ENCODE data around the gene PSPN.

Gene PSPN

DNA sequence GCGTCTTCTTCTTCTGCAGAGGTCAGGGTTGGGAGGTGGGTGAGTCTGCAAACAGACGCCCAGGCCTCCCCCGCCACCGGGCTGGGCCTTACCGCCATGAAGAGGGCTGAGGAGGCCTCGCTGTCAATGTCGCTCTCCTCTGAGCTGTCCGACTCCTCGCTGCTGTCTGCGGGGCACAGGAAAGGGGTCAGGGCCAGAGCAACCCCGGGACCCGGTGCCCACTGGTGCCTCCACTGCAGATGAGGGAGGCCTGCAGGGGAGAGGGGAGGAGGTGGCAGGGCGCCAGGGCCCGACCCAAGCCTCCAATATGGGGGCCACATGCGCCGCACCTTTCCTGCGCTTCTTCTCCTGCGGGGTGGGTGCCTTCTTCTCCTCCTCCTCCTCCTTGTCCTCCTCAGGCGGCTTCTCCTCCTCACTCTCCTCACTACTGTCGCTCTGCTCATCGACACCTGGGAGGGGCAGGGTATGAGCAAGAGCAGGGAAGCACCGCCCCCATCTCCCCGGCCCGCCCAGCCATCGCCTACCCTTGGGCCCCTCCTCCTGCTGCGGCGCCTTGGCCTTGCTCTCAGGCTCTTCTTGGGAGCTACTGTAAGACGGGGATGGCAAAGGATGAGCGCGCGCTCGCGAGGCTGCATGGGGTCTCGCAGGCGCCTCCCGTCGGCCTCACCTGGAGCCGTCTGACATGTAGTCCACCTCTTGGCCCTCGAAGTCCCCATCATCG, 5.5 kb upstream of the PSPN start:
- no peak for DNase-seq
- H3K27me3 ChIP-seq (ENCODE audit: insufficient read depth, low read length): no peaks in the 10 kb centered on the region
- no CpG with 5 or more reads among the region's 40 CpGs for WGBS (ENCODE audit: extremely low coverage, insufficient coverage, insufficient read length)

GRCh38 chr19:6379744-6380143, 4.0 kb upstream of the PSPN start:
- no peak overlapping the region for H4K12ac ChIP-seq (ENCODE audit: low read depth, low read length)
- H3K9me3 ChIP-seq (ENCODE audit: insufficient read depth, low read depth, low read length): peaks cover 9% of the 10 kb centered on the region
- no peaks in the 10 kb centered on the region for H3K27me3 ChIP-seq (ENCODE audit: insufficient read depth, low read length)
- H2BK12ac ChIP-seq (ENCODE audit: low read length): no peak overlapping the region
- H3K27ac ChIP-seq (ENCODE audit: low read depth, low read length): no peak overlapping the region
- peaks cover 6 to 14% of the 10 kb centered on the region in 2 experiments for H3K4me1 ChIP-seq (ENCODE audit: control insufficient read depth in 1 of 2, insufficient read depth in 2 of 2, low read length in 2 of 2)
- no peak overlapping the region for H2AK5ac ChIP-seq (ENCODE audit: low read length)
- H3K79me2 ChIP-seq (ENCODE audit: control insufficient read depth, insufficient read depth, low read length, poor library complexity): no peaks in the 10 kb centered on the region
- H3K79me1 ChIP-seq (ENCODE audit: low read length): no peaks in the 10 kb centered on the region
- no peak overlapping the region for H2BK120ac ChIP-seq (ENCODE audit: insufficient read depth, low read length, poor library complexity)
- no peak overlapping the region for H3K4ac ChIP-seq (ENCODE audit: low read depth, low read length)
- H4K8ac ChIP-seq (ENCODE audit: low read depth, low read length): no peak overlapping the region
- H3K18ac ChIP-seq (ENCODE audit: low read length): no peak overlapping the region
- no peak overlapping the region for H3K14ac ChIP-seq (ENCODE audit: low read length)
- DNase-seq: no peak
- no peak overlapping the region for H3K4me2 ChIP-seq (ENCODE audit: low read length)
- H3K9ac ChIP-seq (ENCODE audit: low read length): no peak overlapping the region
- peaks cover 65 to 67% of the 10 kb centered on the region in 2 experiments for H3K36me3 ChIP-seq (ENCODE audit: control insufficient read depth in 1 of 2, insufficient read depth in 2 of 2, low read length in 2 of 2)
- no CpG with 5 or more reads among the region's 3 CpGs for WGBS (ENCODE audit: extremely low coverage, insufficient coverage, insufficient read length)
- H2AFZ ChIP-seq (ENCODE audit: insufficient read depth, low read length, poor library complexity): no peak overlapping the region
- H3K4me3 ChIP-seq (ENCODE audit: low read depth, low read length): no peak overlapping the region
- H3K23ac ChIP-seq (ENCODE audit: low read length): no peak overlapping the region
- no peak overlapping the region for H4K91ac ChIP-seq (ENCODE audit: low read depth, low read length)
- no peak overlapping the region for H2BK5ac ChIP-seq (ENCODE audit: low read depth, low read length, poor library complexity)

More for the DNA sequence above, 5.5 kb upstream of the PSPN start:
- H3K4me1 ChIP-seq (ENCODE audit: control insufficient read depth in 1 of 2, insufficient read depth in 2 of 2, low read length in 2 of 2): peaks cover 6 to 14% of the 10 kb centered on the region in 2 experiments
- no peak overlapping the region for H3K9ac ChIP-seq (ENCODE audit: low read length)
- H4K8ac ChIP-seq (ENCODE audit: low read depth, low read length): no peak overlapping the region
- no peaks in the 10 kb centered on the region for H3K79me1 ChIP-seq (ENCODE audit: low read length)
- no peak overlapping the region for H3K4ac ChIP-seq (ENCODE audit: low read depth, low read length)
- H3K14ac ChIP-seq (ENCODE audit: low read length): no peak overlapping the region
- H3K79me2 ChIP-seq (ENCODE audit: control insufficient read depth, insufficient read depth, low read length, poor library complexity): no peaks in the 10 kb centered on the region
- no peak overlapping the region for H4K91ac ChIP-seq (ENCODE audit: low read depth, low read length)
- H3K23ac ChIP-seq (ENCODE audit: low read length): no peak overlapping the region
- H4K12ac ChIP-seq (ENCODE audit: low read depth, low read length): no peak overlapping the region
- no peak overlapping the region for H3K4me3 ChIP-seq (ENCODE audit: low read depth, low read length)
- no peak overlapping the region for H3K18ac ChIP-seq (ENCODE audit: low read length)
- H3K4me2 ChIP-seq (ENCODE audit: low read length): no peak overlapping the region
- peaks cover 8% of the 10 kb centered on the region for H3K9me3 ChIP-seq (ENCODE audit: insufficient read depth, low read depth, low read length)
- no peak overlapping the region for H2BK120ac ChIP-seq (ENCODE audit: insufficient read depth, low read length, poor library complexity)
- peaks cover 64 to 71% of the 10 kb centered on the region in 2 experiments for H3K36me3 ChIP-seq (ENCODE audit: control insufficient read depth in 1 of 2, insufficient read depth in 2 of 2, low read length in 2 of 2)
- H2AFZ ChIP-seq (ENCODE audit: insufficient read depth, low read length, poor library complexity): no peak overlapping the region
- H3K27ac ChIP-seq (ENCODE audit: low read depth, low read length): no peak overlapping the region
- no peak overlapping the region for H2BK12ac ChIP-seq (ENCODE audit: low read length)
- no peak overlapping the region for H2BK5ac ChIP-seq (ENCODE audit: low read depth, low read length, poor library complexity)
- H2AK5ac ChIP-seq (ENCODE audit: low read length): no peak overlapping the region

GRCh38 chr19:6378486-6378885, 2.8 kb upstream of the PSPN start:
- Histone ChIP-seq H3K18ac (ENCODE audit: low read length) (no peak overlapping the region), H3K79me2 (ENCODE audit: control insufficient read depth, insufficient read depth, low read length, poor library complexity) (no peaks in the 10 kb centered on the region), H3K4me1 (ENCODE audit: control insufficient read depth in 1 of 2, insufficient read depth in 2 of 2, low read length in 2 of 2) (peaks cover 9 to 22% of the 10 kb centered on the region in 2 experiments), H2BK12ac (ENCODE audit: low read length) (no peak overlapping the region), H3K9me3 (ENCODE audit: insufficient read depth, low read depth, low read length) (peaks cover 9% of the 10 kb centered on the region), H3K27me3 (ENCODE audit: insufficient read depth, low read length) (no peaks in the 10 kb centered on the region), H2AK5ac (ENCODE audit: low read length) (no peak overlapping the region), H3K4ac (ENCODE audit: low read depth, low read length) (no peak overlapping the region), H3K4me3 (ENCODE audit: low read depth, low read length) (no peak overlapping the region), H2BK5ac (ENCODE audit: low read depth, low read length, poor library complexity) (no peak overlapping the region), H2BK120ac (ENCODE audit: insufficient read depth, low read length, poor library complexity) (no peak overlapping the region), H3K79me1 (ENCODE audit: low read length) (peaks cover 3% of the 10 kb centered on the region), H3K9ac (ENCODE audit: low read length) (no peak overlapping the region), H3K23ac (ENCODE audit: low read length) (no peak overlapping the region), H4K8ac (ENCODE audit: low read depth, low read length) (no peak overlapping the region), H4K12ac (ENCODE audit: low read depth, low read length) (no peak overlapping the region), H3K36me3 (ENCODE audit: control insufficient read depth in 1 of 2, insufficient read depth in 2 of 2, low read length in 2 of 2) (peaks cover 60 to 65% of the 10 kb centered on the region in 2 experiments), H3K27ac (ENCODE audit: low read depth, low read length) (peak overlapping the region; percentile 58), H4K91ac (ENCODE audit: low read depth, low read length) (no peak overlapping the region), H2AFZ (ENCODE audit: insufficient read depth, low read length, poor library complexity) (no peak overlapping the region), H3K4me2 (ENCODE audit: low read length) (no peak overlapping the region), H3K14ac (ENCODE audit: low read length) (no peak overlapping the region)
- WGBS (ENCODE audit: extremely low coverage, insufficient coverage, insufficient read length): no CpG with 5 or more reads among the region's 9 CpGs
- DNase-seq: no peak

DNA sequence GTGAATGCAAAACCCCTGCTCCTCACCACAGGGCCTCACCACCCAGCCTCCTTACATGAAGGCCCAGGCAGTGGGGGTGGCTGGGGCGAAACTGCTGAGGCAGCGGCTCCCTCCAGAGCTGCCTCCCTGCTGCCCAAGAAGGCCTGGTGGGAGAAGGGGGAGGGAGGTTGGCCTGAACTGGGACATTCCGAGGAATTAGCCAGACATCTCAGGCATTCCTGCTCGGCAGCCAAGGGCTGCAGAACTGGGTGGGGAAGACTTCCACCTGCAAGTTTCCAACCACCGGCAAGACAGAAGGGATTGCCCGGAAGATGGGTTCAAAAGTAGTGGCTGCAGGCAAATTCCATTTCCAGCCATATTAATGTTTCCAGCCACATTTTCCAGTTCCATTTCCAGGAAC, 2.3 kb upstream of the PSPN start:
- H3K27ac ChIP-seq (ENCODE audit: low read depth, low read length): peak overlapping the region; percentile 58
- no peak overlapping the region for H2AFZ ChIP-seq (ENCODE audit: insufficient read depth, low read length, poor library complexity)
- no peak overlapping the region for H2BK120ac ChIP-seq (ENCODE audit: insufficient read depth, low read length, poor library complexity)
- H3K79me2 ChIP-seq (ENCODE audit: control insufficient read depth, insufficient read depth, low read length, poor library complexity): no peaks in the 10 kb centered on the region
- peaks cover 9% of the 10 kb centered on the region for H3K9me3 ChIP-seq (ENCODE audit: insufficient read depth, low read depth, low read length)
- H3K9ac ChIP-seq (ENCODE audit: low read length): no peak overlapping the region
- H2BK12ac ChIP-seq (ENCODE audit: low read length): no peak overlapping the region
- no peak overlapping the region for H4K8ac ChIP-seq (ENCODE audit: low read depth, low read length)
- no peak overlapping the region for H4K12ac ChIP-seq (ENCODE audit: low read depth, low read length)
- no peak overlapping the region for H3K18ac ChIP-seq (ENCODE audit: low read length)
- no peak overlapping the region for H3K23ac ChIP-seq (ENCODE audit: low read length)
- WGBS (ENCODE audit: extremely low coverage, insufficient coverage, insufficient read length): no CpG with 5 or more reads among the region's 6 CpGs
- H3K4ac ChIP-seq (ENCODE audit: low read depth, low read length): no peak overlapping the region
- DNase-seq: peak; percentile 92
- H3K4me3 ChIP-seq (ENCODE audit: low read depth, low read length): no peak overlapping the region
- H3K4me2 ChIP-seq (ENCODE audit: low read length): no peak overlapping the region
- no peaks in the 10 kb centered on the region for H3K27me3 ChIP-seq (ENCODE audit: insufficient read depth, low read length)
- no peak overlapping the region for H2AK5ac ChIP-seq (ENCODE audit: low read length)
- H3K36me3 ChIP-seq (ENCODE audit: control insufficient read depth in 1 of 2, insufficient read depth in 2 of 2, low read length in 2 of 2): peaks cover 56 to 60% of the 10 kb centered on the region in 2 experiments
- no peak overlapping the region for H2BK5ac ChIP-seq (ENCODE audit: low read depth, low read length, poor library complexity)
- H3K79me1 ChIP-seq (ENCODE audit: low read length): peaks cover 3% of the 10 kb centered on the region
- no peak overlapping the region for H3K14ac ChIP-seq (ENCODE audit: low read length)
- no peak overlapping the region for H4K91ac ChIP-seq (ENCODE audit: low read depth, low read length)
- peaks cover 9 to 22% of the 10 kb centered on the region in 2 experiments for H3K4me1 ChIP-seq (ENCODE audit: control insufficient read depth in 1 of 2, insufficient read depth in 2 of 2, low read length in 2 of 2)
